A549 (cell line): Measurements from ENCODE around the gene NREP. TPM values are rescaled to one million over a fixed set of nuclear protein-coding genes. Genes with fewer than 3 reads are reported as not detected.

ENCODE experiments used
- ATAC-seq, 2 experiments: fragments of 200-7000 bp in 1 of 2; fragments of >200 bp in 1 of 2; cut with Nextera tagmentation in 1 of 2; cut with Tn5 transposase in 1 of 2; 3 replicates each; pipeline versions ENCODE4 v1.8.0 to v1.9.1; 2018 to 2020; ENCODE audit warnings: mild to moderate bottlenecking in 1 of 2, moderate library complexity in 1 of 2
- CTCF ChIA-PET: fragments of 300-600 bp; sonication (Branson Sonifier 250); formaldehyde crosslinking; extraction: SDS; loops from one replicate; lab custom pipeline; 2021; ENCODE audit warnings: antibody characterized with exemption, inconsistent platforms; lab: Yijun Ruan, JAX
- POLR2A ChIA-PET: fragments of 350-600 bp; formaldehyde crosslinking; extraction: SDS; loops from one replicate; lab custom pipeline; 2021; ENCODE audit warnings: antibody characterized with exemption, inconsistent platforms; lab: Yijun Ruan, JAX
- DNase-seq, 2 experiments: peaks; one replicate each; pipeline versions ENCODE4 v3.0.0 to v3.0.0-alpha.2; 2011 to 2016; ENCODE audit warnings: low read depth in 1 of 2, low spot score in 1 of 2
- FAIRE-seq: peaks from 2 replicates; lab custom pipeline; 2011; peaks lifted over from hg19 to GRCh38; lab: Jason Lieb, UNC
- H3K27ac ChIP-seq, 2 experiments: fragments of >200 bp; sonication (Bioruptor Twin); formaldehyde crosslinking; 3 replicates each; pipeline ENCODE4 v1.5.1; 2016 to 2017
- H3K4me1 ChIP-seq: fragments of >200 bp; sonication (Bioruptor Twin); formaldehyde crosslinking; 3 replicates; pipeline ENCODE4 v1.6.1; 2016
- H3K4me2 ChIP-seq: fragments of >200 bp; sonication (Bioruptor Twin); formaldehyde crosslinking; 3 replicates; pipeline ENCODE4 v1.6.1; 2016
- H3K4me3 ChIP-seq: fragments of >200 bp; sonication (Bioruptor Twin); formaldehyde crosslinking; 3 replicates; pipeline ENCODE4 v1.5.1; 2016
- H3K9me3 ChIP-seq: fragments of >200 bp; sonication (Bioruptor Twin); formaldehyde crosslinking; 3 replicates; pipeline ENCODE4 v1.6.1; 2016
- CBX2 ChIP-seq: fragments of 200-600 bp; sonication (generic); IDR thresholded peaks from 2 replicates; pipeline ENCODE4 v1.6.1; 2016; ENCODE audit warnings: low read depth, mild to moderate bottlenecking, borderline replicate concordance
- CHD4 ChIP-seq: fragments of 200-600 bp; sonication (generic); IDR thresholded peaks from 2 replicates; pipeline ENCODE4 v1.6.1; 2016; ENCODE audit warnings: antibody characterized with exemption, mild to moderate bottlenecking, borderline replicate concordance
- E2F6 ChIP-seq: IDR thresholded peaks from 2 replicates; pipeline ENCODE4 v1.6.1; 2012; ENCODE audit warnings: low read depth, borderline replicate concordance
- EHF ChIP-seq: fragments of 250-450 bp; sonication (Bioruptor Pico); IDR thresholded peaks from 2 replicates; pipeline ENCODE4 v1.5.0; 2020; ENCODE audit warnings: mild to moderate bottlenecking
- EHMT2 ChIP-seq: fragments of 200-600 bp; sonication (generic); IDR thresholded peaks from 2 replicates; pipeline ENCODE4 v1.6.1; 2016; ENCODE audit warnings: antibody characterized with exemption, low read depth, mild to moderate bottlenecking, moderate library complexity
- ELK1 ChIP-seq: fragments of 150-350 bp; IDR thresholded peaks from 2 replicates; pipeline ENCODE4 v1.6.1; 2014; ENCODE audit warnings: low read depth, mild to moderate bottlenecking, low read length
- GATA3 ChIP-seq: IDR thresholded peaks from 2 replicates; pipeline ENCODE4 v1.6.1; 2012; ENCODE audit warnings: borderline replicate concordance
- MAX ChIP-seq: IDR thresholded peaks from 2 replicates; pipeline ENCODE4 v1.6.1; 2012
- MAZ ChIP-seq: fragments of 150-350 bp; IDR thresholded peaks from 2 replicates; pipeline ENCODE4 v1.6.1; 2014; ENCODE audit warnings: antibody characterized with exemption, low read depth, low read length, borderline replicate concordance
- NPAS2 ChIP-seq: fragments of 250-450 bp; sonication (Bioruptor Pico); IDR thresholded peaks from 2 replicates; pipeline ENCODE4 v1.8.0; 2022; ENCODE audit warnings: mild to moderate bottlenecking, moderate library complexity, borderline replicate concordance
- NR3C1 ChIP-seq: fragments of >200 bp; sonication (Bioruptor Twin); formaldehyde crosslinking; IDR thresholded peaks from 3 replicates; pipeline ENCODE4 v1.6.1; 2017
- PHF8 ChIP-seq: fragments of 200-600 bp; sonication (generic); IDR thresholded peaks from 2 replicates; pipeline ENCODE4 v1.6.1; 2016; ENCODE audit warnings: low read depth, mild to moderate bottlenecking, antibody characterized with exemption, moderate library complexity, borderline replicate concordance
- POLR2AphosphoS2 ChIP-seq: conservative IDR thresholded peaks from 2 replicates; pipeline ENCODE4 v1.6.1; 2012; ENCODE audit warnings: low read length, improper control_type of control experiment, inconsistent platforms
- RAD21 ChIP-seq, 2 experiments: fragments of >200 bp in 1 of 2; sonication (Bioruptor Twin) in 1 of 2; formaldehyde crosslinking in 1 of 2; IDR thresholded peaks in 1 of 2; conservative IDR thresholded peaks in 1 of 2; 2 replicates in 1 of 2; 3 replicates in 1 of 2; pipeline ENCODE4 v1.6.1; 2012 to 2018; ENCODE audit warnings: inconsistent platforms in 1 of 2
- REST ChIP-seq: fragments of 200-600 bp; sonication (generic); IDR thresholded peaks from 2 replicates; pipeline ENCODE4 v1.6.1; 2016; ENCODE audit warnings: antibody characterized with exemption, mild to moderate bottlenecking, moderate library complexity
- RNF2 ChIP-seq: fragments of 200-600 bp; sonication (generic); IDR thresholded peaks from 2 replicates; pipeline ENCODE4 v1.6.1; 2016; ENCODE audit warnings: low read depth, mild to moderate bottlenecking, antibody characterized with exemption, moderate library complexity, borderline replicate concordance
- WGBS: methylation state at CpG from one replicate; pipeline ENCODE4 v1.1.6; 2017; ENCODE audit errors: missing lambda C conversion rate; 5-methylcytosine and 5-hydroxymethylcytosine counted together
- polyA plus RNA-seq, 4 experiments: library from polyadenylated mRNA; depleted of rRNA in 3 of 4; stranded (reverse); fragments of >200 nt; fragmentation: RNase III in 1 of 4; extraction: RNeasy Plus Mini Kit Qiagen cat#74134 plus additional on column Dnase treatment in 1 of 4; gene quantifications; 2 replicates in 3 of 4; 3 replicates in 1 of 4; pipeline ENCODE4 v1.2.3, GENCODE V29; 2011 to 2017

The NREP gene
- polyA plus RNA-seq, 2 of the 4 experiments (the other 2 are of a cell fraction), result 8.7 to 28.1 TPM

- TF ChIP-seq RNF2, result no peak
These were observed 4.5 kb downstream of the NREP start (continued) for GRCh38 chr5:111752426-111752965.

GRCh38 chr5:111749303-111750026, 7.5 kb downstream of the NREP start:
- 0 out of 3 replicates have a peak, but pooled peaks cover 3% of the 10 kb centered on the region for H3K4me1 ChIP-seq
- no peak overlapping the region for H3K4me2 ChIP-seq
- no peak for FAIRE-seq
- 86% methylated on average over 5 of the region's 5 CpGs for WGBS
- CTCF ChIA-PET, result interaction anchor here (0.6 kb wide), 1 partner anchor 22 kb away, joined by 4 read pairs; no protein-coding TSS in a partner anchor
- POLR2A ChIA-PET, result interaction anchor here (0.6 kb wide), 1 partner anchor 8 kb away, joined by 3 read pairs; no protein-coding TSS in a partner anchor
- no peak overlapping the region for H3K4me3 ChIP-seq
- H3K27ac ChIP-seq, result no peak overlapping the region
- ATAC-seq, result no peak
- H3K9me3 ChIP-seq, result no peaks in the 10 kb centered on the region
- DNase-seq, result no peak
- TF ChIP-seq RAD21 (conservative IDR thresholded peaks at IDR 0.05 in 1 of 2, IDR thresholded peaks at IDR 0.05 in 1 of 2), result no peak
- no peak for TF ChIP-seq ELK1
- no peak for TF ChIP-seq MAZ
- TF ChIP-seq MAX, result no peak
- no peak for TF ChIP-seq E2F6
- no peak for TF ChIP-seq EHMT2
- TF ChIP-seq CBX2, result no peak

- FAIRE-seq (no peak), ATAC-seq (peak; percentile 35 to 47; a peak in 2 of 6 replicates)
- TF ChIP-seq GATA3 (no peak), REST (no peak), NPAS2 (CRISPR knock-in tag) (no peak), POLR2AphosphoS2 (no peak), EHF (no peak), CHD4 (no peak), NR3C1 (no peak), PHF8 (no peak)
- TF ChIP-seq, all 56 proteins: peak for 0
- POLR2A ChIA-PET, result interaction anchor here (1.2 kb wide), 1 partner anchor 9 kb away, joined by 5 read pairs; the partner anchor contains the start of gene NREP
- WGBS, result 25% methylated on average over 3 of the region's 3 CpGs
- no peak overlapping the region for H3K4me2 ChIP-seq
- H3K27ac ChIP-seq, result no peak overlapping the region
- DNase-seq, result no peak
- no peak overlapping the region for H3K4me3 ChIP-seq
- no peaks in the 10 kb centered on the region for H3K9me3 ChIP-seq
- H3K4me1 ChIP-seq, result 0 out of 3 replicates have a peak, but pooled peaks cover 3% of the 10 kb centered on the region
- CTCF ChIA-PET, result no interaction called here
These were observed 8.7 kb downstream of the NREP start for GRCh38 chr5:111748304-111748763.
